NCI-H1105 treated with DMSO at 0.1 percent for 48 hours (cell line): ENCODE results near the gene TMEM82.
A peak's percentile ranks its signal among the peaks of the same experiment; 100 is the strongest.

ENCODE experiments used
- DNase-seq: peaks from one replicate; lab custom pipeline; 2025; lab: John Stamatoyannopoulos, UW

Gene TMEM82

GRCh38 chr1:15736038-15736891 is 6.0 kb upstream of the TMEM82 start, which contains the start of gene SLC25A34:
Gene SLC25A34 (plus strand): TSS chr1:15736258. CDS start chr1:15736486, 228 bp downstream.
- peak; percentile 91 for DNase-seq

- no peak for DNase-seq
Observed at GRCh38 chr1:15736892-15737261, 5.4 kb upstream of the TMEM82 start.

- DNase-seq, result no peak
Observed at GRCh38 chr1:15737324-15738319, 4.7 kb upstream of the TMEM82 start.

GRCh38 chr1:15738416-15739113 is 3.7 kb upstream of the TMEM82 start:
- no peak for DNase-seq

- DNase-seq, result no peak
Observed at GRCh38 chr1:15739259-15739658, 3.0 kb upstream of the TMEM82 start.

GRCh38 chr1:15739745-15740144 is 2.6 kb upstream of the TMEM82 start:
- DNase-seq, result no peak

GRCh38 chr1:15740924-15741850 is 1.1 kb upstream of the TMEM82 start:
- peak; percentile 88 for DNase-seq

- no peak for DNase-seq
Observed at GRCh38 chr1:15744122-15744679, 1.9 kb downstream of the TMEM82 start.

- DNase-seq, result no peak
Observed at GRCh38 chr1:15747378-15747777, 5.1 kb downstream of the TMEM82 start.

GRCh38 chr1:15748264-15748663 is 6.0 kb downstream of the TMEM82 start:
- DNase-seq, result no peak

- DNase-seq, result no peak
Observed at GRCh38 chr1:15748690-15749398, 6.5 kb downstream of the TMEM82 start.

GRCh38 chr1:15749399-15750291 is 7.3 kb downstream of the TMEM82 start:
- no peak for DNase-seq

GRCh38 chr1:15750924-15751323 is 8.6 kb downstream of the TMEM82 start:
- no peak for DNase-seq

- DNase-seq, result no peak
Observed at GRCh38 chr1:15751717-15752116, 9.4 kb downstream of the TMEM82 start.

- no peak for DNase-seq
Observed at GRCh38 chr1:15753776-15754175, 11.5 kb downstream of the TMEM82 start.

GRCh38 chr1:15755021-15755645 is 12.8 kb downstream of the TMEM82 start:
- DNase-seq, result no peak

- DNase-seq, result no peak
Observed at GRCh38 chr1:15755646-15756040, 13.3 kb downstream of the TMEM82 start.
